ENCODE results near the gene PDE6B. TPM values are rescaled to one million over a fixed set of nuclear protein-coding genes. Genes with fewer than 3 reads are reported as not detected.

Gene PDE6B
- polyA plus RNA-seq, 1 donor from 2014 or later = 3.2 TPM

- Histone ChIP-seq H3K9me2 (ENCODE audit: insufficient read depth, low read length) (no peaks in the 10 kb centered on the region), H3K4me2 (ENCODE audit: low read length) (no peak overlapping the region), H3K9me3 (ENCODE audit: low read length) (no peaks in the 10 kb centered on the region), H3F3A (ENCODE audit: insufficient read depth, low read length, poor library complexity, severe bottlenecking) (no peaks in the 10 kb centered on the region), H3K4me3 (ENCODE audit: low read length) (no peak overlapping the region), H2AFZ (ENCODE audit: low read depth, low read length) (no peak overlapping the region), H3K79me2 (replicated peaks; ENCODE audit: insufficient read depth, low read length) (no peaks in the 10 kb centered on the region), H3K27me3 (ENCODE audit: insufficient read depth, low read depth, low read length) (no peaks in the 10 kb centered on the region), H3K36me3 (ENCODE audit: insufficient read depth, low read length) (no peaks in the 10 kb centered on the region), H3K9ac (ENCODE audit: low read length) (no peak overlapping the region), H3K27ac (ENCODE audit: low read length) (no peak overlapping the region), H4K20me1 (ENCODE audit: insufficient read depth) (no peaks in the 10 kb centered on the region)
- TF ChIP-seq SMC3 (conservative IDR thresholded peaks at IDR 0.05; ENCODE audit: poor library complexity) (no peak), EP300 (conservative IDR thresholded peaks at IDR 0.05; ENCODE audit: poor library complexity, severe bottlenecking) (no peak), MXI1 (conservative IDR thresholded peaks at IDR 0.05; ENCODE audit: poor library complexity, severe bottlenecking) (no peak), REST (IDR thresholded peaks at IDR 0.05; ENCODE audit: borderline replicate concordance) (no peak)
These were observed 3.0 kb downstream of the PDE6B start for GRCh38 chr4:628311-628741.

- H3K4me3 ChIP-seq (ENCODE audit: low read length) = no peak overlapping the region
- no peak overlapping the region for H3K4me2 ChIP-seq (ENCODE audit: low read length)
- H3K27ac ChIP-seq (ENCODE audit: low read length) = no peak overlapping the region
- H3F3A ChIP-seq (ENCODE audit: insufficient read depth, low read length, poor library complexity, severe bottlenecking) = no peaks in the 10 kb centered on the region
- no peaks in the 10 kb centered on the region for H3K36me3 ChIP-seq (ENCODE audit: insufficient read depth, low read length)
- H3K9me3 ChIP-seq (ENCODE audit: low read length) = no peaks in the 10 kb centered on the region
- no peaks in the 10 kb centered on the region for H3K9me2 ChIP-seq (ENCODE audit: insufficient read depth, low read length)
- H3K9ac ChIP-seq (ENCODE audit: low read length) = no peak overlapping the region
- H3K79me2 ChIP-seq (replicated peaks; ENCODE audit: insufficient read depth, low read length) = no peaks in the 10 kb centered on the region
- no peak for TF ChIP-seq MXI1 (conservative IDR thresholded peaks at IDR 0.05; ENCODE audit: poor library complexity, severe bottlenecking)
- TF ChIP-seq POLR2AphosphoS5 (IDR thresholded peaks at IDR 0.05) = no peak
- no peak for TF ChIP-seq SMC3 (conservative IDR thresholded peaks at IDR 0.05; ENCODE audit: poor library complexity)
- no peak for TF ChIP-seq TAF1 (IDR thresholded peaks at IDR 0.05; ENCODE audit: low read depth)
- no peak for TF ChIP-seq RAD21 (conservative IDR thresholded peaks at IDR 0.05)
- TF ChIP-seq CTCF (IDR thresholded peaks at IDR 0.05; ENCODE audit: poor library complexity, severe bottlenecking) = no peak
- TF ChIP-seq EP300 (conservative IDR thresholded peaks at IDR 0.05; ENCODE audit: poor library complexity, severe bottlenecking) = no peak
- no peak for TF ChIP-seq REST (IDR thresholded peaks at IDR 0.05; ENCODE audit: borderline replicate concordance)
- TF ChIP-seq EZH2 (IDR thresholded peaks at IDR 0.05; ENCODE audit: borderline replicate concordance, insufficient read depth, low read length, poor library complexity, severe bottlenecking) = no peak
- H3K27me3 ChIP-seq (ENCODE audit: insufficient read depth, low read depth, low read length) = no peaks in the 10 kb centered on the region
- H4K20me1 ChIP-seq (ENCODE audit: insufficient read depth) = no peaks in the 10 kb centered on the region
- H2AFZ ChIP-seq (ENCODE audit: low read depth, low read length) = no peak overlapping the region
These were observed 3.7 kb downstream of the PDE6B start for GRCh38 chr4:628821-629635.
